IMR-90 (cell line): Measurements from ENCODE around the gene PALLD. TPM values are rescaled to one million over a fixed set of nuclear protein-coding genes. Genes with fewer than 3 reads are reported as not detected.

ENCODE experiments used
- ATAC-seq: fragments of 200-7000 bp; cut with Tn5 transposase; 2 replicates; pipeline ENCODE4 v1.9.1; 2020; ENCODE audit warnings: low read depth, mild to moderate bottlenecking, moderate library complexity
- BruUV-seq: library from RNA; stranded (reverse); fragments of 400-500 nt; replicated peaks from 2 replicates; lab custom pipeline; 2021; lab: Mats Ljungman, UMichigan
- CTCF ChIA-PET: fragments of 300-600 bp; formaldehyde crosslinking; extraction: SDS; loops from one replicate; lab custom pipeline; 2021; ENCODE audit warnings: antibody characterized with exemption; lab: Yijun Ruan, JAX
- POLR2A ChIA-PET: fragments of 300-600 bp; sonication (Branson Sonifier 250); formaldehyde crosslinking; loops from one replicate; lab custom pipeline; 2022; ENCODE audit warnings: antibody characterized with exemption; ENCODE audit not compliant: unreplicated experiment; lab: Charles Lee
- DNase-seq: peaks from one replicate; pipeline ENCODE4 v3.0.0; 2013
- H2AFZ ChIP-seq: replicated peaks from 2 replicates; pipeline ENCODE3; 2013; ENCODE audit warnings: low read length, mild to moderate bottlenecking; ENCODE audit not compliant: poor library complexity
- H2AK5ac ChIP-seq: 2 replicates; pipeline ENCODE4 v1.6.1; 2013; ENCODE audit warnings: low read depth, low read length, inconsistent platforms
- H2AK9ac ChIP-seq: replicated peaks from 2 replicates; pipeline ENCODE3; 2013; ENCODE audit warnings: mild to moderate bottlenecking, low read depth, low read length, moderate library complexity; ENCODE audit not compliant: poor library complexity
- H2BK120ac ChIP-seq: 2 replicates; pipeline ENCODE4 v1.6.1; 2013; ENCODE audit warnings: low read depth, low read length, inconsistent platforms
- H2BK15ac ChIP-seq: 3 replicates; pipeline ENCODE4 v1.6.1; 2013; ENCODE audit warnings: low read depth, low read length, inconsistent platforms
- H2BK20ac ChIP-seq: 2 replicates; pipeline ENCODE4 v1.6.1; 2013; ENCODE audit warnings: low read depth, mild to moderate bottlenecking, inconsistent platforms, low read length, moderate library complexity
- H2BK5ac ChIP-seq: 2 replicates; pipeline ENCODE4 v1.6.1; 2013; ENCODE audit warnings: mild to moderate bottlenecking, low read depth, low read length, inconsistent platforms; ENCODE audit not compliant: poor library complexity, severe bottlenecking
- H3K14ac ChIP-seq: replicated peaks from 2 replicates; pipeline ENCODE4 v1.6.1; 2013; ENCODE audit warnings: low read depth, low read length, inconsistent platforms
- H3K18ac ChIP-seq: 2 replicates; pipeline ENCODE4 v1.6.1; 2013; ENCODE audit warnings: low read depth, low read length, control low read depth
- H3K23ac ChIP-seq: 2 replicates; pipeline ENCODE4 v1.6.1; 2013; ENCODE audit warnings: low read depth, low read length, inconsistent platforms
- H3K27ac ChIP-seq: 2 replicates; pipeline ENCODE4 v1.5.1; 2013; ENCODE audit warnings: mild to moderate bottlenecking, control low read depth, low read length; ENCODE audit not compliant: insufficient read depth
- H3K27me3 ChIP-seq: 2 replicates; pipeline ENCODE4 v1.6.1; 2013; ENCODE audit warnings: low read length; ENCODE audit not compliant: control insufficient read depth, insufficient read depth
- H3K36me3 ChIP-seq: 2 replicates; pipeline ENCODE4 v1.6.1; 2013; ENCODE audit warnings: low read length, mixed read lengths; ENCODE audit not compliant: control insufficient read depth, insufficient read depth
- H3K4ac ChIP-seq: 2 replicates; pipeline ENCODE4 v1.6.1; 2013; ENCODE audit warnings: low read depth, low read length, inconsistent platforms
- H3K4me1 ChIP-seq: 2 replicates; pipeline ENCODE4 v1.6.1; 2013; ENCODE audit warnings: low read length, mixed read lengths; ENCODE audit not compliant: control insufficient read depth, insufficient read depth
- H3K4me2 ChIP-seq: 2 replicates; pipeline ENCODE4 v1.6.1; 2013; ENCODE audit warnings: low read depth, mild to moderate bottlenecking, control low read depth, low read length, moderate library complexity
- H3K4me3 ChIP-seq: 2 replicates; pipeline ENCODE4 v1.5.1; 2013; ENCODE audit warnings: low read depth, mild to moderate bottlenecking, control low read depth, low read length, moderate library complexity; ENCODE audit not compliant: insufficient read depth
- H3K56ac ChIP-seq: 2 replicates; pipeline ENCODE4 v1.6.1; 2013; ENCODE audit warnings: low read length, inconsistent platforms; ENCODE audit not compliant: insufficient read depth; ENCODE audit errors: extremely low read depth
- H3K79me1 ChIP-seq, 2 experiments: 2 replicates each; pipeline ENCODE4 v1.6.1; 2013; ENCODE audit warnings: low read length in 2 of 2, inconsistent platforms in 1 of 2, low read depth in 1 of 2
- H3K9ac ChIP-seq: 2 replicates; pipeline ENCODE4 v1.6.1; 2013; ENCODE audit warnings: low read depth, low read length, control low read depth
- H3K9me1 ChIP-seq: 2 replicates; pipeline ENCODE4 v1.6.1; 2013; ENCODE audit warnings: low read length, inconsistent platforms; ENCODE audit not compliant: insufficient read depth
- H3K9me3 ChIP-seq: 2 replicates; pipeline ENCODE4 v1.6.1; 2013; ENCODE audit warnings: low read length; ENCODE audit not compliant: control insufficient read depth, insufficient read depth
- H4K20me1 ChIP-seq: 2 replicates; pipeline ENCODE4 v1.6.1; 2013; ENCODE audit warnings: low read length, inconsistent platforms; ENCODE audit not compliant: insufficient read depth
- H4K5ac ChIP-seq: 2 replicates; pipeline ENCODE4 v1.6.1; 2013; ENCODE audit warnings: mild to moderate bottlenecking, low read depth, low read length, control low read depth
- H4K8ac ChIP-seq, 2 experiments: 2 replicates each; pipeline ENCODE4 v1.6.1; 2013; ENCODE audit warnings: low read depth in 2 of 2, low read length in 2 of 2, control low read depth in 1 of 2, inconsistent platforms in 1 of 2
- H4K91ac ChIP-seq: 2 replicates; pipeline ENCODE4 v1.6.1; 2013; ENCODE audit warnings: low read depth, low read length, inconsistent platforms; ENCODE audit not compliant: insufficient read depth
- NFE2L2 ChIP-seq: fragments of 150-350 bp; IDR thresholded peaks from 2 replicates; pipeline ENCODE4 v1.6.1; 2016; ENCODE audit warnings: low read depth, mild to moderate bottlenecking, low read length
- RAD21 ChIP-seq: IDR thresholded peaks from 2 replicates; pipeline ENCODE4 v1.6.1; 2012; ENCODE audit warnings: low read length, improper control_type of control experiment
- RFX5 ChIP-seq: IDR thresholded peaks from 2 replicates; pipeline ENCODE4 v1.8.0; 2012; ENCODE audit warnings: low read depth, mild to moderate bottlenecking, low read length, moderate library complexity
- SMC3 ChIP-seq: fragments of 150-350 bp; IDR thresholded peaks from 2 replicates; pipeline ENCODE4 v1.6.1; 2016; ENCODE audit warnings: low read depth, mild to moderate bottlenecking, antibody characterized with exemption, low read length, moderate library complexity
- WGBS, 2 experiments: methylation state at CpG; one replicate each; pipeline versions ENCODE4 v1.1.5 to v1.1.7; 2013; ENCODE audit warnings: missing lambda C conversion rate in 2 of 2; ENCODE audit not compliant: insufficient read length in 1 of 2; ENCODE audit errors: extremely low coverage in 2 of 2; 5-methylcytosine and 5-hydroxymethylcytosine counted together
- dilution Hi-C: fragments of 300-500 bp; cut with HindIII; formaldehyde crosslinking; loops from one replicate; pipeline ENCODE4 v1.14.3; 2018; ENCODE audit warnings: low sequenced_read_pairs; ENCODE audit not compliant: unreplicated experiment
- in situ Hi-C: fragments of 300-500 bp; cut with MboI; formaldehyde crosslinking; loops from 3 replicates; pipeline ENCODE4 v1.14.3; 2019; ENCODE audit warnings: low sequenced_read_pairs, inconsistent platforms, mixed read lengths
- intact Hi-C: fragments of 100-400 bp; cut with micrococcal nuclease; formaldehyde crosslinking; loops from 2 replicates; pipeline ENCODE4 v1.10.0; 2022
- polyA plus RNA-seq, 3 experiments: library from polyadenylated mRNA; depleted of rRNA; stranded (reverse); fragments of >200 nt; gene quantifications; 2 replicates each; pipeline ENCODE4 v1.2.3, GENCODE V29; 2012; ENCODE audit warnings: low replicate concordance in 1 of 3
- total RNA-seq: library from RNA; depleted of rRNA; stranded (reverse); fragments of >200 nt; gene quantifications from 2 replicates; pipeline ENCODE4 v1.2.3, GENCODE V29; 2012

PALLD gene
- total and polyA plus RNA-seq, 2 of the 4 experiments (the other 2 are of a cell fraction) = 91.0 to 91.9 TPM

DNA sequence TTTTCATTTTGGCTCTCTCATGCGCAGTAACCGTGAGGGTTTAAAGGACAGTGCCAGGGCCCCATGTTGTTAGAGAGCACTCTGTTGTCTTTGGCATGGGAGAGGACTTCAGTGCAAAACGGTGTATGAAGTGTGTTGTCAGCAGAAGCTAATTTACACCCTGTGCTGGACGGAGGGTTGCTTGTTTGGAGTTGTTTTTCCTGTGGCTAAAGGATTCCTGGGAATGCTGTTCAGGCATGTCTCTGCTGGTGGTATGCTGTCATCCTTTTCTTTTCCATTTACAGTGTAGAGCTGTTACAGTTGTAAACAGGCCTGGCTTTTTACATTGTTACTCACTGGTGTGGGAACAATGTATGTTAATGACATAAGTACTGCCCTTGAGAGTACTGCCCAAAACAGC, 306.9 kb downstream of the PALLD start:
- H3K27me3 ChIP-seq = no peaks in the 10 kb centered on the region
- H3K9me1 ChIP-seq = no peaks in the 10 kb centered on the region; the same call in 1 of the 2 replicates
- ATAC-seq (peak; percentile 89), DNase-seq (peak; percentile 88)
- intact Hi-C loops (no loop called here), in situ Hi-C loops (no loop called here), dilution Hi-C loops (no loop called here)
- peak overlapping the region; percentile 84 for H2BK20ac ChIP-seq
- H3K36me3 ChIP-seq = no peaks in the 10 kb centered on the region
- peak overlapping the region; percentile 71 for H3K14ac ChIP-seq
- no peak for TF ChIP-seq RFX5
- TF ChIP-seq SMC3 = no peak
- TF ChIP-seq RAD21 = no peak
- no peak for TF ChIP-seq NFE2L2
- H3K4me1 ChIP-seq = peaks cover 6% of the 10 kb centered on the region
- H3K56ac ChIP-seq = no peak overlapping the region
- H3K79me1 ChIP-seq = no peaks in the 10 kb centered on the region
- ChIA-PET CTCF (no interaction called here), POLR2A (no interaction called here)
- no peak overlapping the region for H3K4me2 ChIP-seq
- peak overlapping the region; percentile 12; the same call in 1 of the 2 replicates for H2AK5ac ChIP-seq
- no peak overlapping the region for H2AK9ac ChIP-seq
- H4K91ac ChIP-seq = peak overlapping the region; percentile 38
- peak overlapping the region; percentile 55; the same call in 1 of the 2 replicates for H4K5ac ChIP-seq
- 82% methylated on average over 2 of the region's 4 CpGs; no CpG with 5 or more reads in 1 of the 2 experiments for WGBS, 2 experiments
- BruUV-seq = no TSS peak
- H2AFZ ChIP-seq = peak overlapping the region; percentile 69
- peak overlapping the region; percentile 6 to 73; a peak in 3 of 4 replicates for H4K8ac ChIP-seq
- peak overlapping the region; percentile 52; the same call in 1 of the 2 replicates for H3K27ac ChIP-seq
- H4K20me1 ChIP-seq = no peaks in the 10 kb centered on the region
- H3K9me3 ChIP-seq = no peaks in the 10 kb centered on the region
- H2BK120ac ChIP-seq = peak overlapping the region; percentile 76
- peak overlapping the region; percentile 72 for H2BK5ac ChIP-seq
- H3K18ac ChIP-seq = peak overlapping the region; percentile 62
- H3K9ac ChIP-seq = no peak overlapping the region
- H3K23ac ChIP-seq = peak overlapping the region; percentile 39
- peak overlapping the region; percentile 87 for H3K4ac ChIP-seq
- no peak overlapping the region for H3K4me3 ChIP-seq
- peak overlapping the region; percentile 35; the same call in 1 of the 3 replicates for H2BK15ac ChIP-seq
